Natural killer cell (primary cell): Measurements from ENCODE around the gene ING1. TPM values are rescaled to one million over a fixed set of nuclear protein-coding genes. Genes with fewer than 3 reads are reported as not detected.
A peak's percentile ranks its signal among the peaks of the same experiment; 100 is the strongest.

ENCODE experiments used
- ATAC-seq, 3 donors: fragments of 150-1000 bp in 2 of 3; fragments of 200-7000 bp in 1 of 3; cut with Tn5 transposase; 1 replicate in 1 of 3; 2 replicates in 2 of 3; pipeline ENCODE4 v1.10.0; 2021; ENCODE audit warnings: mild to moderate bottlenecking in 2 of 3, moderate library complexity in 2 of 3
- DNase-seq, 2 donors: peaks; one replicate each; pipeline versions ENCODE4 v3.0.0 to v3.0.0-alpha.2; 2013 to 2021; ENCODE audit warnings: mixed read lengths in 1 of 2
- H3K27ac ChIP-seq: one replicate; pipeline ENCODE4 v1.5.1; 2013; ENCODE audit warnings: mild to moderate bottlenecking, low read length
- H3K27me3 ChIP-seq: one replicate; pipeline ENCODE4 v1.6.1; 2013; ENCODE audit warnings: low read length; ENCODE audit not compliant: control insufficient read depth, insufficient read depth
- H3K36me3 ChIP-seq: one replicate; pipeline ENCODE4 v1.6.1; 2013; ENCODE audit warnings: low read length; ENCODE audit not compliant: control insufficient read depth, insufficient read depth
- H3K4me1 ChIP-seq: one replicate; pipeline ENCODE4 v1.6.1; 2013; ENCODE audit warnings: low read length; ENCODE audit not compliant: control insufficient read depth, insufficient read depth
- H3K4me3 ChIP-seq: one replicate; pipeline ENCODE4 v1.5.1; 2013; ENCODE audit warnings: low read length
- H3K9me3 ChIP-seq: one replicate; pipeline ENCODE4 v1.6.1; 2013; ENCODE audit warnings: low read length; ENCODE audit not compliant: control insufficient read depth, insufficient read depth
- H3K27ac Mint-ChIP-seq, 2 donors: one replicate each; pipeline ENCODE4 v1.8.0; 2022; ENCODE audit warnings: mild to moderate bottlenecking in 2 of 2, mixed read lengths in 2 of 2, moderate library complexity in 1 of 2
- H3K27me3 Mint-ChIP-seq, 2 donors: one replicate each; pipeline ENCODE4 v1.8.0; 2022; ENCODE audit warnings: low read depth in 2 of 2, mixed read lengths in 2 of 2
- H3K36me3 Mint-ChIP-seq: one replicate; pipeline ENCODE4 v1.8.0; 2022; ENCODE audit warnings: mixed read lengths
- H3K4me1 Mint-ChIP-seq, 2 donors: one replicate each; pipeline ENCODE4 v1.8.0; 2022; ENCODE audit warnings: mixed read lengths in 2 of 2
- H3K4me3 Mint-ChIP-seq: one replicate; pipeline ENCODE4 v1.8.0; 2022; ENCODE audit warnings: mild to moderate bottlenecking, moderate library complexity, mixed read lengths
- H3K9me3 Mint-ChIP-seq, 2 donors: one replicate each; pipeline ENCODE4 v1.8.0; 2022; ENCODE audit warnings: mixed read lengths in 2 of 2
- WGBS: methylation state at CpG from one replicate; pipeline ENCODE4 v1.1.7; 2013; ENCODE audit warnings: missing lambda C conversion rate; ENCODE audit not compliant: insufficient coverage; 5-methylcytosine and 5-hydroxymethylcytosine counted together
- intact Hi-C: fragments of 100-400 bp; cut with micrococcal nuclease; formaldehyde crosslinking; loops from one replicate; pipeline ENCODE4 v1.14.2; 2022
- total RNA-seq, 4 donors: library from RNA; stranded (reverse); fragments of 120-200 nt in 1 of 4; gene quantifications; one replicate each; pipeline versions ENCODE4 v1.2.3 to v1.2.4, GENCODE V29; 2013 to 2022
- TF ChIP-seq, protein P1 (sequence below): fragments of 200-600 bp; IDR thresholded peaks from one replicate; pipeline ENCODE4 v1.8.0; 2022; ENCODE audit warnings: antibody characterized with exemption

The ING1 gene
- total RNA-seq, 3 donors from 2014 or later (not counting 1 experiment from before 2014, with no cell fraction given): 12.6 to 22.5 (median 15.5) TPM

DNA sequence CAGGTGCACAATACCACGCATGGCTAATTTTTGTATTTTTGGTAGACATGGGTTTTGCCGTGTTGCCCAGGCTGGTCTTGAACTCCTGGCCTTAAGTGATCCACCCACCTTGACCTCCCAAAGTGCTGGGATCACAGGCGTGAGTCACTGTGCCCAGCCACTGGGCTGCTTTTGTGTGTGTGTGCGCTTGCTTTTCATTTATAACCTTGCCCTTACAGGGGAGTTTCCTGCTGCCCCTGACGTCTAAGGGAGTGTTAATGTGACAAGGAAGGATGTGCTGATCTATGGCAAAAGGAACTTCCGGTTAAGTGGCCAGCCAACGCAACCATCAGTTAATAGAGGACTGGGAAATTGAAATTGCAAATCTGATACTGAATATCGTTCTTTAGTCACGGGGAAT lies 57.7 kb downstream of the ING1 start:
- intact Hi-C loops: no loop called here

DNA sequence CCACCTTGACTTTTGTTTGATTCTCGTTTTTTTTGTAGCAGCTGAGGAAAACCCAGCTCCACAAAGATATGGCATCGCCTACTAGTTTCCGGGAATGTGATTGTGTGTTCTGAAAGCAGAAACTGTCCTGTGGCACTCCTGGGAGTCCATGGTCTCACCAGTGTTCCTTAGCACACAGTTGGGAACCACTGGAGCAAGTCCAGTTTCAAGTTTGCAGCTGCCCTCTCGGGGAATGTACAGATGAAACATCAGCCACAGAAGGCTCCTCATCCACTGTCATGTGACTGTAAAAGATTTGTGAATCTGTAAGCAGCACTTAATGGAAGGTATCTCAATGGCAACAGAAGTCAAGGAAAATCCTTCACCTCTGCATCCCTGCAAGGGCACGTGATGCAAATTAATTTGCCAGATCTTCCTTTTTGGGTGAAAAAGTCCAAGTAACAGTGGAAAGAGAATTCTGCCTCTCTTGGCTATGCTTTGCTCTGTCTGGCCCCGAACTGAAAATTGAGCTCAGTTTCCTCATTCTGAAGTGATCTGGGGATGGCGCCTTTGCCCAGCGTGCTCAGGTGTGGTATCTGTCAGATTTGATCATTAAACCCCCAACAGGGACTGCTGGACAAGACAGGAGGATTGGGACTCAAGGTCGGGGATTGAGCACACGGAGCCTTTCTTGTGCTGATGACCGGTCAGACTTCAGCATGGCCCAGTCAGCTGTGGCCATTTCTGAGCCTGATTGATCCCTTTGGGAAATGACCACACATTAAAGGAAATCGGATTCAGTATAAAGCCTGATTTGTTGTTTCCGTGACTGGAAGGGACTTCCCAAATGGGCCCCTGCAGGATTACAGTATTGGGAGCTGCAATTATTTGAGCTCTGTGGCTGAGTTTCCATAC lies 58.8 kb downstream of the ING1 start:
- peaks cover 11% of the 10 kb centered on the region for H3K4me1 ChIP-seq
- ATAC-seq (no peak), DNase-seq (no peak)
- peaks cover 7 to 11% of the 10 kb centered on the region in 2 donors for H3K27me3 Mint-ChIP-seq
- H3K4me3 ChIP-seq: no peak overlapping the region
- intact Hi-C loops: no loop called here
- no peaks in the 10 kb centered on the region for H3K27me3 ChIP-seq
- H3K36me3 Mint-ChIP-seq: no peaks in the 10 kb centered on the region
- H3K4me3 Mint-ChIP-seq: no peak overlapping the region
- peaks cover 0 to 27% of the 10 kb centered on the region in 2 donors for H3K4me1 Mint-ChIP-seq
- peak overlapping the region in 1 of 2 donors; percentile 5 for H3K27ac Mint-ChIP-seq
- H3K9me3 ChIP-seq: no peaks in the 10 kb centered on the region
- no peaks in the 10 kb centered on the region for H3K9me3 Mint-ChIP-seq
- TF ChIP-seq, protein P1, sequence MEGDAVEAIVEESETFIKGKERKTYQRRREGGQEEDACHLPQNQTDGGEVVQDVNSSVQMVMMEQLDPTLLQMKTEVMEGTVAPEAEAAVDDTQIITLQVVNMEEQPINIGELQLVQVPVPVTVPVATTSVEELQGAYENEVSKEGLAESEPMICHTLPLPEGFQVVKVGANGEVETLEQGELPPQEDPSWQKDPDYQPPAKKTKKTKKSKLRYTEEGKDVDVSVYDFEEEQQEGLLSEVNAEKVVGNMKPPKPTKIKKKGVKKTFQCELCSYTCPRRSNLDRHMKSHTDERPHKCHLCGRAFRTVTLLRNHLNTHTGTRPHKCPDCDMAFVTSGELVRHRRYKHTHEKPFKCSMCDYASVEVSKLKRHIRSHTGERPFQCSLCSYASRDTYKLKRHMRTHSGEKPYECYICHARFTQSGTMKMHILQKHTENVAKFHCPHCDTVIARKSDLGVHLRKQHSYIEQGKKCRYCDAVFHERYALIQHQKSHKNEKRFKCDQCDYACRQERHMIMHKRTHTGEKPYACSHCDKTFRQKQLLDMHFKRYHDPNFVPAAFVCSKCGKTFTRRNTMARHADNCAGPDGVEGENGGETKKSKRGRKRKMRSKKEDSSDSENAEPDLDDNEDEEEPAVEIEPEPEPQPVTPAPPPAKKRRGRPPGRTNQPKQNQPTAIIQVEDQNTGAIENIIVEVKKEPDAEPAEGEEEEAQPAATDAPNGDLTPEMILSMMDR: no peak
- H3K27ac ChIP-seq: no peak overlapping the region
- no peaks in the 10 kb centered on the region for H3K36me3 ChIP-seq
- WGBS: 89% methylated on average over 13 of the region's 13 CpGs

More for the DNA sequence above, 57.7 kb downstream of the ING1 start:
- Mint-ChIP-seq H3K4me1 (peaks cover 0 to 20% of the 10 kb centered on the region in 2 donors), H3K9me3 (no peaks in the 10 kb centered on the region), H3K36me3 (no peaks in the 10 kb centered on the region), H3K27ac (no peak overlapping the region), H3K4me3 (no peak overlapping the region), H3K27me3 (peaks cover 13 to 17% of the 10 kb centered on the region in 2 donors)
- Histone ChIP-seq H3K27ac (no peak overlapping the region), H3K27me3 (no peaks in the 10 kb centered on the region), H3K4me3 (no peak overlapping the region), H3K36me3 (no peaks in the 10 kb centered on the region), H3K9me3 (no peaks in the 10 kb centered on the region), H3K4me1 (peaks cover 11% of the 10 kb centered on the region)
- TF ChIP-seq, protein P1: no peak
- peak in 1 of 2 donors; percentile 9 for DNase-seq
- ATAC-seq: peak; percentile 48 to 83 (median 58)
- WGBS: 50% methylated on average over 9 of the region's 9 CpGs

Other genes starting within 250 kb of the ING1 start
- 1 to 10 TPM; 1.0 to 3.3 (median 1.2) TPM for gene RAB20, start 152.0 kb upstream of the ING1 start, total RNA-seq
- gene NAXD, start 98.2 kb upstream of the ING1 start, total RNA-seq: 10 to 100 TPM in 2 of 3 donors, 1 to 10 TPM in 1; 6.8 to 14.0 (median 12.0) TPM
- gene CARS2, start 7.6 kb upstream of the ING1 start, total RNA-seq: 10 to 100 TPM; 65.3 to 77.3 (median 73.0) TPM
- 100 to 1,000 TPM; 173 to 221 (median 185) TPM for gene ANKRD10, start 201.4 kb downstream of the ING1 start, total RNA-seq